ENCODE measurements around the gene GPR171.

DNA sequence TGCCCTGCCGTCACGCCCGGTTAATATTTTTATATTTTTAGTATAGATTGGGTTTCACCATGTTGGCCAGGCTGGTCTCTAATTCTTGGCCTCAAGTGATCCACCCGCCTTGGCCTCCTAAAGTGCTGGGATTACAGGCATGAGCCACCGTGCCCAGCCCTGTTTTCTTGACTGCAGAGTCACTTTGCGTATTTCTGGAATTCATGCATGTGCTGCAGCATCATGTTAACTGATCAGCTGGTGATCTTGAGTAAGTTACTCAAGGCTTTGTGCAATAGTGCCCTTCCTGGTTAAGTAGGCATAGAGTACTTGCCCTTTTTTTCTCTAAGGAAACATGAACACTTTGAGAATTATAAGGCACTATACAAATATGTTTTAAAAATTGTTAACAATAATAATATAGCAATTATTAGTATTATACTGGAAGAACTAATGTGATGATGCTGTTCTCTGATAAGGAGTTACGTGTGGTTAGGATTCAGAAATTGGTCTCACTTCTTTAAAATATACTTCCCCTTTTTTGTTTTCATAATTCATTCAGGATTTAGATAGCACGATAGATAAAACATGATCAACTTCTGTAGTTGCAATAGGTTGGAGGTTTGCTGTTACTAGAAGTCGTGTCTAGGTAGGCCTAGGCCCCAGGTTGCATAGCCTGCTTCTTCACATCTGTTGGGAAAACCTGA, 33.6 kb downstream of the GPR171 start:
- TF ChIP-seq EZH2 (IDR thresholded peaks at IDR 0.05; ENCODE audit: insufficient read depth, low read length) (no peak), CTCF (IDR thresholded peaks at IDR 0.05; ENCODE audit: insufficient read depth, low read depth, low read length) (no peak)

All from astrocyte (in vitro differentiated cells and primary cell).